NT2/D1 (cell line): ENCODE measurements around the gene SLC22A4.

Experiments
- DNase-seq: peaks from one replicate; pipeline ENCODE4 v3.0.0-alpha.2; 2011; ENCODE audit warnings: low read depth, low spot score
- H3K27me3 ChIP-seq: 2 replicates; pipeline ENCODE4 v1.6.0; 2011; ENCODE audit warnings: mild to moderate bottlenecking; ENCODE audit not compliant: insufficient read length, insufficient read depth
- H3K36me3 ChIP-seq: 2 replicates; pipeline ENCODE4 v1.6.1; 2011; ENCODE audit warnings: mild to moderate bottlenecking, low read length, mixed read lengths; ENCODE audit not compliant: insufficient read depth, insufficient read length
- H3K4me1 ChIP-seq: 2 replicates; pipeline ENCODE4 v1.5.1; 2011; ENCODE audit not compliant: insufficient read depth, insufficient read length
- H3K4me3 ChIP-seq: 2 replicates; pipeline ENCODE4 v1.5.1; 2011; ENCODE audit warnings: low read depth; ENCODE audit not compliant: insufficient read length
- H3K9ac ChIP-seq: 2 replicates; pipeline ENCODE4 v1.6.0; 2011; ENCODE audit warnings: low read depth; ENCODE audit not compliant: insufficient read length
- H3K9me3 ChIP-seq: 2 replicates; pipeline ENCODE4 v1.5.1; 2011; ENCODE audit warnings: mild to moderate bottlenecking, low read length; ENCODE audit not compliant: insufficient read depth
- SUZ12 ChIP-seq: IDR thresholded peaks from 2 replicates; pipeline ENCODE4 v1.6.1; 2011; ENCODE audit not compliant: insufficient read length, insufficient read depth; ENCODE audit errors: extremely low read depth
- YY1 ChIP-seq: IDR thresholded peaks from 2 replicates; pipeline ENCODE4 v1.6.1; 2011; ENCODE audit not compliant: insufficient read length, insufficient read depth
- ZNF274 ChIP-seq: IDR thresholded peaks from 2 replicates; pipeline ENCODE4 v1.6.1; 2011; ENCODE audit warnings: mild to moderate bottlenecking, low read depth, low read length

Gene SLC22A4

GRCh38 chr5:132293992-132294727 is at the start of gene SLC22A4:
TSS of gene SLC22A4 (plus strand) at chr5:132294394. CDS start at chr5:132294617, 223 bp downstream.
- peak within 1 kb of the TSS; percentile 86 for H3K9ac ChIP-seq
- peaks cover 5% of the 10 kb centered on the region for H3K4me1 ChIP-seq
- H3K27me3 ChIP-seq = peaks cover 19% of the 10 kb centered on the region
- DNase-seq = peak; percentile 77
- no peaks in the 10 kb centered on the region for H3K9me3 ChIP-seq
- TF ChIP-seq SUZ12 = no peak
- no peak for TF ChIP-seq ZNF274
- no peak for TF ChIP-seq YY1
- peak within 1 kb of the TSS; percentile 67 for H3K4me3 ChIP-seq
- H3K36me3 ChIP-seq = no peaks in the 10 kb centered on the region

DNA sequence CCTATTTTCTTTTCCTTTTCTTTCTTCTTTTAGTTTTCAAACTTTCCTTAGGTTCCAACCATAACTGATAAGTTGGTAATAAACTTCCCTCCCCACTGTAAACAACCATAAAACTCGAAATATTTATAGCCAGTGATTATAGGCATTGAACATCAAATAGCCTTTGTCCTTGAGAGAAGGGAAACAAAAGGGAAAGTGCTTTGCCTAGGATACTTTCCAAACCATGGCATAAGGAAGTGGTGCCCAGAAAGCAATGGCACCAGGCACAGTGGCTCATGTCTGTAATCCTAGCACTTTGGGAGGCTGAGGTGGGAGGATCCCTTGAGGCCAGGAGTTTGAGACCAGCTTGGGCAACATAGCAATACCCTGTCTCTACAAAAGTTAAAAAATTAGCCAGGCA is 48.6 kb upstream of the SLC22A4 start:
- TF ChIP-seq ZNF274 (no peak), SUZ12 (no peak)
- no peak overlapping the region for H3K9ac ChIP-seq
- no peaks in the 10 kb centered on the region for H3K36me3 ChIP-seq
- H3K27me3 ChIP-seq = no peaks in the 10 kb centered on the region
- peaks cover 6% of the 10 kb centered on the region; the same call in 1 of the 2 replicates for H3K9me3 ChIP-seq
- H3K4me3 ChIP-seq = no peak overlapping the region
- DNase-seq = no peak
- peaks cover 6% of the 10 kb centered on the region for H3K4me1 ChIP-seq

DNA sequence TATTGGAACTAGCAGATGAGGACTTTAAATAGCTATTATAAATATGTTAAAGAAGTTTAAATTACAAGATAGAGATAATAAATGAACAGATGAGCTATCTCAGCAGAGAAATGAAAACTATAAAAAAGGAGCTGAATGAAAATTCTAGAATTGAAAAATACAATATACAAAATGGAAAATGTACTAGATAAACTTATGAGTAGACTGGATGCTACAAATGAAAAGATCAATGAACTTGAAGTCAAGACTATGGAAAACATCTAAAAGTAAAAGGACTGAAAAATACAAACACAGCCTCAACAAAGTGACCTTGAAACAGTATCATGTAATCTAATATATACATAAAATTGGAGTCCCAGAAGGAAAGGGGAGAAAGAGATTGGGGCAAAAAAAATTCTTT is 47.4 kb upstream of the SLC22A4 start:
- H3K4me3 ChIP-seq = no peak overlapping the region
- peaks cover 6% of the 10 kb centered on the region for H3K4me1 ChIP-seq
- no peak overlapping the region for H3K9ac ChIP-seq
- DNase-seq = no peak
- TF ChIP-seq YY1 (no peak), ZNF274 (no peak), SUZ12 (no peak)
- peaks cover 6% of the 10 kb centered on the region; the same call in 1 of the 2 replicates for H3K9me3 ChIP-seq
- no peaks in the 10 kb centered on the region for H3K27me3 ChIP-seq
- H3K36me3 ChIP-seq = no peaks in the 10 kb centered on the region

DNA sequence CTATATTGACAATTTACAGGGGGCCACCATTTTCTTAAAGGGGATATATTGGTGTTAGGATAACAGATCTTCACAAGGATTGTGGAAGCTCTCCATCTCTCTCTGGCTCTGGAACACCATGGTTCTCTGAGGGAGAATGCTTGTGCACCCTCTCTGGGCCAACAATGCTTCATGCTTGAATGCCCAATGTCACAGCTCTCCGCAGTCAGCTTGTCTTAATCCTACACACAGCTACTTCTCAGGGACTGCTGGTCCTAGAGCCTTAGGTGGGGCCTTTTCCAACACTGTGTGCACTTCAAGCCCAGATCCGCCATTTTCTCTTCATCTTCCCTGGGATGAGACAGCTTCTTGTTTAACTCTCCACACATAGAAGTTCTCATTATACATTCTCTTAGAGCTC is 43.6 kb upstream of the SLC22A4 start:
- no peaks in the 10 kb centered on the region for H3K4me1 ChIP-seq
- TF ChIP-seq ZNF274 (no peak), SUZ12 (no peak), YY1 (no peak)
- no peak for DNase-seq

GRCh38 chr5:132251220-132251725 is 42.9 kb upstream of the SLC22A4 start:
- H3K9ac ChIP-seq = no peak overlapping the region
- H3K36me3 ChIP-seq = no peaks in the 10 kb centered on the region
- H3K9me3 ChIP-seq = no peaks in the 10 kb centered on the region
- no peak for TF ChIP-seq SUZ12
- no peak for TF ChIP-seq YY1
- TF ChIP-seq ZNF274 = no peak
- H3K4me3 ChIP-seq = no peak overlapping the region
- H3K27me3 ChIP-seq = peaks cover 8% of the 10 kb centered on the region
- DNase-seq = no peak
- no peaks in the 10 kb centered on the region for H3K4me1 ChIP-seq

More for the DNA sequence above, 43.6 kb upstream of the SLC22A4 start:
- H3K9ac ChIP-seq = no peak overlapping the region
- H3K9me3 ChIP-seq = no peaks in the 10 kb centered on the region
- H3K4me3 ChIP-seq = no peak overlapping the region
- peaks cover 2% of the 10 kb centered on the region for H3K27me3 ChIP-seq
- H3K36me3 ChIP-seq = no peaks in the 10 kb centered on the region

- Histone ChIP-seq H3K27me3 (peaks cover 15% of the 10 kb centered on the region), H3K4me1 (peaks cover 3% of the 10 kb centered on the region), H3K4me3 (no peak overlapping the region), H3K9ac (no peak overlapping the region), H3K36me3 (no peaks in the 10 kb centered on the region), H3K9me3 (no peaks in the 10 kb centered on the region)
- no peak for DNase-seq
- TF ChIP-seq SUZ12 = no peak
- no peak for TF ChIP-seq ZNF274
- no peak for TF ChIP-seq YY1
Observed at GRCh38 chr5:132253008-132253441, 41.2 kb upstream of the SLC22A4 start.

- Histone ChIP-seq H3K9ac (no peak overlapping the region), H3K4me3 (no peak overlapping the region), H3K9me3 (no peaks in the 10 kb centered on the region), H3K4me1 (peaks cover 4% of the 10 kb centered on the region), H3K27me3 (peaks cover 18% of the 10 kb centered on the region), H3K36me3 (no peaks in the 10 kb centered on the region)
- TF ChIP-seq YY1 = no peak
- no peak for TF ChIP-seq ZNF274
- no peak for TF ChIP-seq SUZ12
- no peak for DNase-seq
Observed at GRCh38 chr5:132253452-132254320, 40.5 kb upstream of the SLC22A4 start.
